Neural crest cell (in vitro differentiated cells): ENCODE results near the gene NAE1. TPM values are rescaled to one million over a fixed set of nuclear protein-coding genes. Genes with fewer than 3 reads are reported as not detected.

ENCODE experiments used
- DNase-seq: peaks from one replicate; pipeline ENCODE4 v3.0.0; 2021; ENCODE audit warnings: low read depth, mixed read lengths, low spot score
- H3K27ac Mint-ChIP-seq: one replicate; pipeline ENCODE4 v1.8.0; 2021; ENCODE audit warnings: mild to moderate bottlenecking, mixed read lengths; ENCODE audit not compliant: unreplicated experiment
- H3K27me3 Mint-ChIP-seq: 2 replicates; pipeline ENCODE4 v1.8.0; 2021; ENCODE audit warnings: low read depth, mild to moderate bottlenecking, mixed read lengths
- H3K36me3 Mint-ChIP-seq: 2 replicates; pipeline ENCODE4 v1.8.0; 2021; ENCODE audit warnings: low read depth, mild to moderate bottlenecking, mixed read lengths
- H3K4me1 Mint-ChIP-seq: 2 replicates; pipeline ENCODE4 v1.8.0; 2021; ENCODE audit warnings: mixed read lengths
- H3K4me3 Mint-ChIP-seq: one replicate; pipeline ENCODE4 v1.8.0; 2021; ENCODE audit warnings: mild to moderate bottlenecking, mixed read lengths
- H3K9me3 Mint-ChIP-seq: 2 replicates; pipeline ENCODE4 v1.8.0; 2021; ENCODE audit warnings: mixed read lengths
- CTCF ChIP-seq: fragments of 200-600 bp; sonication (generic); conservative IDR thresholded peaks from 2 replicates; pipeline ENCODE4 v1.5.0; 2021; ENCODE audit warnings: antibody characterized with exemption, mild to moderate bottlenecking
- total RNA-seq: library from RNA; stranded (reverse); gene quantifications from 2 replicates; pipeline ENCODE4 v1.2.1, GENCODE V29; 2021

NAE1 gene
- total RNA-seq, 1 donor from 2014 or later: 156 TPM

DNA sequence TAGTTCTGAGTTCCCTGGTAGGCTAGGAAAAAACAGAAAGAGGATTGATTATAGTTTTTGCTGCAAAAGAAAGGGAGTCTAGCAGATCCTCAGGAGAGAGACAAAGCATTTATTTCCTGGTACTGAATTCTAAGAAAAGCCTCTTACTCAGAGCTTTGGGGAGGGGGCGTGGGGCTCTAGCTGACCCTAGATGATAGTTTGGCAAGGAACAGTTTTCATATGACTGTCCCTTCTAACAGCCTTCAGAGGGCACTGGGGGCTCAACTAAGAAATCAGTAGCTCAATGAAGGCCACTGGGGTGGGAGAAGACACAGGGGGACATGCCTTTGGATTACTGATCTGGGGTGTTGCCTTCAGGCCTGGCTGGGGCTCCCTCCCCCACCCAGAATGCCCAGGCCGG lies 17.4 kb upstream of the NAE1 start:
- Mint-ChIP-seq H3K4me3 (no peak overlapping the region), H3K27ac (no peak overlapping the region), H3K9me3 (no peaks in the 10 kb centered on the region), H3K27me3 (peaks cover 63% of the 10 kb centered on the region), H3K36me3 (no peaks in the 10 kb centered on the region), H3K4me1 (no peaks in the 10 kb centered on the region)
- no peak for DNase-seq
- TF ChIP-seq CTCF: no peak

- H3K4me1 Mint-ChIP-seq: no peaks in the 10 kb centered on the region
- TF ChIP-seq CTCF: no peak
- no peak for DNase-seq
Observed at GRCh38 chr16:66847533-66848067, 16.8 kb upstream of the NAE1 start.

GRCh38 chr16:66846831-66847230 lies 16.1 kb upstream of the NAE1 start:
- Mint-ChIP-seq H3K36me3 (no peaks in the 10 kb centered on the region), H3K9me3 (no peaks in the 10 kb centered on the region), H3K27me3 (peaks cover 76% of the 10 kb centered on the region), H3K4me1 (no peaks in the 10 kb centered on the region), H3K27ac (no peak overlapping the region), H3K4me3 (no peak overlapping the region)
- TF ChIP-seq CTCF: no peak
- no peak for DNase-seq

More at GRCh38 chr16:66847533-66848067, 16.8 kb upstream of the NAE1 start:
- no peak overlapping the region for H3K4me3 Mint-ChIP-seq
- H3K36me3 Mint-ChIP-seq: no peaks in the 10 kb centered on the region
- H3K27me3 Mint-ChIP-seq: peaks cover 69% of the 10 kb centered on the region
- H3K9me3 Mint-ChIP-seq: no peaks in the 10 kb centered on the region
- H3K27ac Mint-ChIP-seq: no peak overlapping the region

- peaks cover 82% of the 10 kb centered on the region for H3K27me3 Mint-ChIP-seq
- H3K27ac Mint-ChIP-seq: no peak overlapping the region
- peak overlapping the region; percentile 71 for H3K4me3 Mint-ChIP-seq
- no peaks in the 10 kb centered on the region for H3K36me3 Mint-ChIP-seq
- no peak for DNase-seq
- H3K9me3 Mint-ChIP-seq: no peaks in the 10 kb centered on the region
- TF ChIP-seq CTCF: no peak
- H3K4me1 Mint-ChIP-seq: no peaks in the 10 kb centered on the region
Observed at GRCh38 chr16:66846266-66846665, 15.5 kb upstream of the NAE1 start.

- Mint-ChIP-seq H3K36me3 (no peaks in the 10 kb centered on the region), H3K27me3 (peaks cover 84% of the 10 kb centered on the region), H3K4me3 (peak overlapping the region; percentile 71), H3K27ac (no peak overlapping the region), H3K9me3 (no peaks in the 10 kb centered on the region), H3K4me1 (no peaks in the 10 kb centered on the region)
- TF ChIP-seq CTCF: no peak
- no peak for DNase-seq
Observed at GRCh38 chr16:66845791-66846221, 15.0 kb upstream of the NAE1 start.
